ENCODE results near the gene DDX1. TPM values are rescaled to one million over a fixed set of nuclear protein-coding genes. Genes with fewer than 3 reads are reported as not detected.

DDX1 gene
- total and polyA plus RNA-seq, 10 donors: 32.6 to 62.0 (median 48.3) TPM

DNA sequence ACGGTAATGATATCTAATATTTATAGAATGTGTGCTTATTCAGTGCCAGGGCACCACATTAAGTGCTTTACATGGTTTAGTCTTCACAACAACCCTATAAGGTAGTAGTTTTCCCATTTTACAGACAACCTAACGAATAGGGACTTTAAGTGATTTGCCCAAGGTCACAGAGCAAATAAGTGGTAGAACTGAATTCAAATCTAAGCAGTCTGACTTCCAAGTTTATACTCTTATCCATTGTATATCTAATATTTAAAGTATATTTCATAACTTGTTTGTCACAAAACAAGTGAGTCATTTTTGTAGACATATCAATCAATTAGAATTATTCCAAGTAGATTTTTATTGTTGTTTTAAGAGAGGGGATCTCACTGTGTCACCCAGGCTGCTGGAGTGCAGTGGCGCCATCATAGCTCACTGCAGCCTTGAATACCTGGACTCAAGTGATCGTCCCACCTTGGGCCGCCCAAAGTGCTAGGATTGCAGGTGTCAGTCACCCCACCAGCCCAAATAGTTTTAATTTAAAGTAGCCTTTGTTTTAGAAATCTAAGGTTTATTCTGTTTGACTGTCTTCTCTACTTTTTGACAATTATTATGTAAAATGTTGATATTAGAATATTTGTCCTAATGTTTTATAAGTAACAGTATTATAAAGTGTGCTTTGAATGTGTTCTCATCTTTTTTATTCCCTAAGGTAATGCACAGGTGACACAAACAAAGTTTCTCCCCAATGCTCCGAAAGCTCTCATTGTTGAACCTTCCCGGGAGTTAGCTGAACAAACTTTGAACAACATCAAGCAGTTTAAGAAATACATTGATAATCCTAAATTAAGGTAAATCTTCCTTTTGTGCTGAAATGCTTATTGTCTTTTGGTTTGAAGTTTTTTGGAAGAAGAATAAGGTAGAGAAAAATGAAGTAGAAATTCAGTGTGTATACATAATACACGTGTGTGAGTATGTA, 15.1 kb downstream of the DDX1 start:
- 93 to 95% (median 93%) methylated on average over 8 of the region's 8 CpGs for WGBS, 5 donors
- no peak for TF ChIP-seq POLR2A (IDR thresholded peaks at IDR 0.05)
- TF ChIP-seq, protein P1, sequence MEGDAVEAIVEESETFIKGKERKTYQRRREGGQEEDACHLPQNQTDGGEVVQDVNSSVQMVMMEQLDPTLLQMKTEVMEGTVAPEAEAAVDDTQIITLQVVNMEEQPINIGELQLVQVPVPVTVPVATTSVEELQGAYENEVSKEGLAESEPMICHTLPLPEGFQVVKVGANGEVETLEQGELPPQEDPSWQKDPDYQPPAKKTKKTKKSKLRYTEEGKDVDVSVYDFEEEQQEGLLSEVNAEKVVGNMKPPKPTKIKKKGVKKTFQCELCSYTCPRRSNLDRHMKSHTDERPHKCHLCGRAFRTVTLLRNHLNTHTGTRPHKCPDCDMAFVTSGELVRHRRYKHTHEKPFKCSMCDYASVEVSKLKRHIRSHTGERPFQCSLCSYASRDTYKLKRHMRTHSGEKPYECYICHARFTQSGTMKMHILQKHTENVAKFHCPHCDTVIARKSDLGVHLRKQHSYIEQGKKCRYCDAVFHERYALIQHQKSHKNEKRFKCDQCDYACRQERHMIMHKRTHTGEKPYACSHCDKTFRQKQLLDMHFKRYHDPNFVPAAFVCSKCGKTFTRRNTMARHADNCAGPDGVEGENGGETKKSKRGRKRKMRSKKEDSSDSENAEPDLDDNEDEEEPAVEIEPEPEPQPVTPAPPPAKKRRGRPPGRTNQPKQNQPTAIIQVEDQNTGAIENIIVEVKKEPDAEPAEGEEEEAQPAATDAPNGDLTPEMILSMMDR (IDR thresholded peaks at IDR 0.05 in 8 of 11, conservative IDR thresholded peaks at IDR 0.05 in 3 of 11): no peak
- no peak for TF ChIP-seq POLR2AphosphoS5 (IDR thresholded peaks at IDR 0.05)
- Histone ChIP-seq H3K36me3 (peaks cover 17 to 96% (median 88%) of the 10 kb centered on the region in 6 donors), H3K27ac (no peak overlapping the region), H3K27me3 (replicated peaks in 1 of 7) (no peaks in the 10 kb centered on the region), H3K9me3 (no peaks in the 10 kb centered on the region), H3K4me3 (no peak overlapping the region), H3K4me1 (no peaks in the 10 kb centered on the region)
- intact Hi-C loops (cut with DNase I; ENCODE audit: low total_unique reads): no loop called here
- DNase-seq: no peak

DNA sequence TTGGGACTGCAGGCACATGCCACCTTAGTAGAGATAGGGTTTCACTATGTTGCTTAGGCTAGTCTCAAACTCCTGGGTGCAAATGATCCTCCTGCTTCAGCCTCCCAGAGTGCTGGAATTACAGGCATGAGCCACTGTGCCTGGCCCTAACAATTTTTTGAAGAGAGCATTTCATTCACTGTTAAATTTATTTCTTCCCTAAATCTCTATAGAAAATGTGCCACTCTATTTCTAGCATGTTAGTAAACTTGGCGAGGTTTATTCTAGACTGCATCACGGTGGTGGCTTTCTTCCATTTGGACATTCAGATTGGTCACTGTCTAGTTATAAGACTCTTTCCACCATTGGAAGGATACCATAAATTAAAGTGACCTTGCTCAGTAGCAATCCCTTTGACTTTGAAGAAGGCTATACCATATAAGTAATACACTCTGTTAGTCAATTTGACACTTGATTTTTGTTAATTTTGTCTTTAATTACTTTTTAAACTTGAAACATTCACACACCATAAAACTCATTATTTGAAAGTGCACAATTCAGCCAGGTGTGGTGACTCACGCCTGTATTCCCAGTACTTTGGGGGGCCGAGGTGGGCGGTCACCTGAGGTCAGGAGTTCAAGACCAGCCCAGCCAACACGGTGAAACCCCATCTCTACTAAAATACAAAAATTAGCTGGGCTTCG, 16.2 kb downstream of the DDX1 start:
- intact Hi-C loops (cut with DNase I; ENCODE audit: low total_unique reads): no loop called here
- no peaks in the 10 kb centered on the region for H3K27me3 ChIP-seq (replicated peaks in 1 of 7)
- no peak overlapping the region for H3K4me3 ChIP-seq
- H3K9me3 ChIP-seq: no peaks in the 10 kb centered on the region
- no peaks in the 10 kb centered on the region for H3K4me1 ChIP-seq
- 96 to 99% (median 96%) methylated on average over 7 of the region's 7 CpGs for WGBS, 5 donors
- no peak overlapping the region for H3K27ac ChIP-seq
- H3K36me3 ChIP-seq: peaks cover 17 to 91% (median 77%) of the 10 kb centered on the region in 6 donors
- DNase-seq: no peak
- TF ChIP-seq, protein P1 (IDR thresholded peaks at IDR 0.05 in 8 of 11, conservative IDR thresholded peaks at IDR 0.05 in 3 of 11): no peak
- TF ChIP-seq POLR2AphosphoS5 (IDR thresholded peaks at IDR 0.05): no peak
- no peak for TF ChIP-seq POLR2A (IDR thresholded peaks at IDR 0.05)

DNA sequence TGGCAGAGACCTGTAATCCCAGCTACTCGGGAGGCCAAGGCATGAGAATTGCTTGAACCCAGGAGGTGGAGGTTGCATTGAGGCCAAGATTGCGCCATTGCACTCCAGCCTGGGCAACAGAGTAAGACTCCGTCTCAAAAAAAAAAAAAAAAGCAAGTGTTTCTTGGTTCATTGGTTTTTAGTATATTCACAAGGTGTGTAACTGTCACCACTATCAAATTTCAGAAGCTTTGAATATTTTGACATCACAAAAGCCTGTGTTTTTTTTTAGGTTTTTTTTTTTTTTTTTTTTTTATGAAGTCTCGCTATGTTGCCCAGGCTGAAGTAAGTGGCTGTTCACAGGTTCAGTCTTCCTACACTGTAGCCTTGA, 16.7 kb downstream of the DDX1 start:
- no peaks in the 10 kb centered on the region for H3K27me3 ChIP-seq (replicated peaks in 1 of 7)
- intact Hi-C loops (cut with DNase I; ENCODE audit: low total_unique reads): no loop called here
- 94 to 99% (median 96%) methylated on average over 4 of the region's 4 CpGs for WGBS, 5 donors
- no peak for DNase-seq
- H3K4me1 ChIP-seq: no peaks in the 10 kb centered on the region
- no peak overlapping the region for H3K27ac ChIP-seq
- TF ChIP-seq, protein P1 (IDR thresholded peaks at IDR 0.05 in 8 of 11, conservative IDR thresholded peaks at IDR 0.05 in 3 of 11): no peak
- peaks cover 17 to 91% (median 75%) of the 10 kb centered on the region in 6 donors for H3K36me3 ChIP-seq
- H3K4me3 ChIP-seq: no peak overlapping the region
- H3K9me3 ChIP-seq: no peaks in the 10 kb centered on the region

Measured in spleen (tissue), 11 donors.